Parathyroid adenoma (tissue), 2 donors: ENCODE results near the gene IL2RA.

Experiments
- H2AFZ ChIP-seq: fragments of 300-600 bp; sonication (generic); one replicate; pipeline ENCODE4 v1.7.0; 2017; ENCODE audit warnings: antibody characterized with exemption, mild to moderate bottlenecking
- H3K27ac ChIP-seq: fragments of 300-600 bp; sonication (generic); one replicate; pipeline ENCODE4 v1.7.0; 2017
- H3K27me3 ChIP-seq: fragments of 300-600 bp; sonication (generic); one replicate; pipeline ENCODE4 v1.7.0; 2017; ENCODE audit warnings: low read length; ENCODE audit not compliant: control insufficient read depth, insufficient read depth
- H3K36me3 ChIP-seq: fragments of 300-600 bp; sonication (generic); one replicate; pipeline ENCODE4 v1.7.0; 2017; ENCODE audit warnings: low read length; ENCODE audit not compliant: control insufficient read depth, insufficient read depth
- H3K4me1 ChIP-seq: fragments of 300-600 bp; sonication (generic); one replicate; pipeline ENCODE4 v1.7.0; 2017; ENCODE audit warnings: control low read depth
- H3K4me2 ChIP-seq: fragments of 300-600 bp; sonication (generic); one replicate; pipeline ENCODE4 v1.7.0; 2017; ENCODE audit warnings: low read length
- H3K4me3 ChIP-seq: fragments of 300-600 bp; sonication (generic); one replicate; pipeline ENCODE4 v1.7.0; 2017; ENCODE audit warnings: low read depth, low read length
- H3K79me2 ChIP-seq: fragments of 300-600 bp; sonication (generic); one replicate; pipeline ENCODE4 v1.7.0; 2017; ENCODE audit warnings: control low read depth
- H3K9ac ChIP-seq: fragments of 300-600 bp; sonication (generic); one replicate; pipeline ENCODE4 v1.7.0; 2017; ENCODE audit warnings: mild to moderate bottlenecking
- H3K9me3 ChIP-seq: fragments of 300-600 bp; sonication (generic); one replicate; pipeline ENCODE4 v1.7.0; 2017; ENCODE audit warnings: low read length; ENCODE audit not compliant: control insufficient read depth
- CTCF ChIP-seq: fragments of 300-600 bp; sonication (generic); IDR thresholded peaks from one replicate; pipeline ENCODE4 v1.7.0; 2017; ENCODE audit warnings: antibody characterized with exemption, mild to moderate bottlenecking
- donor health status: primary hyperparathyroidism.

The IL2RA gene

DNA sequence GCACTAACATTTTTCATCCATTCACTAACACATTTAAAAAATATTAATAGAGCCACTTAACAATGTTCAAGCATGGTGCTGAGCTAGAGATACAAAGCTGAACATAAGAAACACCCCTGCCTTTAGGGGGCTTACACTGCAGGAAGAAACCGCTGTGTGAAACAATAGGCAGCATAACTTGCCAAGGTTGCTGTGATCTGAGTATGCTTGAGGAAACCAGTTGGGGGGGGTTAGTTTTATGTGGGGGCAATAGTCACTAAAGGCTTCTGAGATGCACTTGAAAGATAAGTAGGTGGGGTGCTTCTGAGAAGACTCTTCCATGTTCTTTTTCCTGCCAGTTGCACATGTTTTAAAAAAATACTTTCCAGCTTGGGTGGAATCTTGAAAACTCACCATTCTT is 29.5 kb upstream of the IL2RA start:
- Histone ChIP-seq H3K27ac (no peak overlapping the region), H2AFZ (no peak overlapping the region), H3K4me2 (no peak overlapping the region), H3K36me3 (no peaks in the 10 kb centered on the region), H3K4me3 (no peak overlapping the region), H3K9ac (no peak overlapping the region), H3K4me1 (peaks cover 4% of the 10 kb centered on the region), H3K9me3 (no peaks in the 10 kb centered on the region), H3K27me3 (no peaks in the 10 kb centered on the region), H3K79me2 (peaks cover 47% of the 10 kb centered on the region)
- TF ChIP-seq CTCF = no peak

- peaks cover 28% of the 10 kb centered on the region for H3K79me2 ChIP-seq
- peak overlapping the region; percentile 85 for H3K4me3 ChIP-seq
- no peaks in the 10 kb centered on the region for H3K27me3 ChIP-seq
- no peak for TF ChIP-seq CTCF
- no peaks in the 10 kb centered on the region for H3K36me3 ChIP-seq
- H3K9ac ChIP-seq = peak overlapping the region; percentile 16
- peak overlapping the region; percentile 95 for H3K4me2 ChIP-seq
- peaks cover 4% of the 10 kb centered on the region for H3K4me1 ChIP-seq
- no peaks in the 10 kb centered on the region for H3K9me3 ChIP-seq
- H2AFZ ChIP-seq = peak overlapping the region; percentile 55
- peak overlapping the region; percentile 12 for H3K27ac ChIP-seq
These were observed 27.4 kb upstream of the IL2RA start for GRCh38 chr10:6089334-6090219.

GRCh38 chr10:6088721-6089333 is 26.7 kb upstream of the IL2RA start, which contains the start of gene RBM17:
RBM17 (plus strand) TSS chr10:6089034; CDS start chr10:6097066, 8,032 bp downstream.
- Histone ChIP-seq H2AFZ (peak within 1 kb of the TSS; percentile 55), H3K9ac (peak within 1 kb of the TSS; percentile 16), H3K27me3 (no peaks in the 10 kb centered on the region), H3K27ac (peak within 1 kb of the TSS; percentile 12), H3K4me1 (peaks cover 4% of the 10 kb centered on the region), H3K36me3 (no peaks in the 10 kb centered on the region), H3K79me2 (peaks cover 21% of the 10 kb centered on the region), H3K4me2 (peak within 1 kb of the TSS; percentile 95), H3K4me3 (peak within 1 kb of the TSS; percentile 85), H3K9me3 (no peaks in the 10 kb centered on the region)
- TF ChIP-seq CTCF = peak; percentile 100

DNA sequence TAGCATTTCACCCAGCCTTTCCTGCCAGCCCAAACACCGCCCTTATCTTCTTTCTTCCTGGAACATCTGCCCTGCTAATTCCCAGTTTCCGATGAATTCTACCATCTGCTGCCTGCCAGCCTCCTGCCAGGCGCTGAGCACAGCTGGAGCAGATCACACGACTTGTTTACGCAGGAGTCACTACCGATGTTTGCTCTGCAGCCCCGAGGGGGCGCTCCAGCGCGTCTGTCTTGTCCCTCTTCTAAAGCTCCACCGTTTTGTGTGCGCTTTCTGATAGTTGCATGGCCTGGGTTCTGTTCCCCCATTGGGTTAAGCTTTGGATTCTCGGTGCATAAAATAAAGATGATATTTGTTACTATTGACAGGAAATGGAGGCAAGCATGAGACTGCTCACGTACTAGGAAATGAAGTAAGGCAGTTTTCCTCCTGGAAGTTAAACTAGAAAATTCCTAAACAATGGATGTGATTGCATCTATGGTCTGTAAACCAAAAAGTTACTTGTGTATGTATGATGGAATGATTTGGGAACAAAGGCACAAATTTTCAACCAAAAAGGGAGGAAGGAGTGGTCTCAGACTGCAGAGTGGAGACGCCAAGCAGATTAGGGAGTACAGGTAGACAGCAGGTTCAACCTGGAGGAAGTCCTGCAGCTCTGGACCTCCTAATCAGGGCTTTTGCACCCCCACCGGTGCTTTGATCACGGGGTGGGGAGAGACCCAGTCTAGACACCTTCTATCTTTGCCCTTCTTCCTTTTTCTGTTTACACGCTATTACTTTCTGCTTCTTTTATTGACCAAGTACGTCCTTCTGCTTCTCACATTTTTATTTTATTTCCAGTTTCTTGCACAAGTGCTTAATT is 24.4 kb upstream of the IL2RA start:
- H3K79me2 ChIP-seq = peaks cover 16% of the 10 kb centered on the region
- H3K4me3 ChIP-seq = no peak overlapping the region
- H2AFZ ChIP-seq = peak overlapping the region; percentile 35

More for the DNA sequence above, 24.4 kb upstream of the IL2RA start:
- Histone ChIP-seq H3K36me3 (no peaks in the 10 kb centered on the region), H3K9me3 (no peaks in the 10 kb centered on the region), H3K4me1 (peaks cover 3% of the 10 kb centered on the region), H3K9ac (no peak overlapping the region), H3K27me3 (no peaks in the 10 kb centered on the region), H3K4me2 (peak overlapping the region; percentile 37), H3K27ac (no peak overlapping the region)
- peak; percentile 77 for TF ChIP-seq CTCF
